GM18502 (cell line): ENCODE data around the gene SMS.
"Not testable (repeated sequence)": the region's sequence is repeated elsewhere in the genome, so short reads cannot be mapped to it uniquely, and the experiment has no call there.

Source experiments
- ATAC-seq: cut with Tn5 transposase; IDR thresholded peaks from one replicate; pipeline ENCODE4 v1.9.1; 2021; ENCODE audit warnings: mild to moderate bottlenecking; ENCODE audit not compliant: unreplicated experiment, poor library complexity

SMS gene

DNA sequence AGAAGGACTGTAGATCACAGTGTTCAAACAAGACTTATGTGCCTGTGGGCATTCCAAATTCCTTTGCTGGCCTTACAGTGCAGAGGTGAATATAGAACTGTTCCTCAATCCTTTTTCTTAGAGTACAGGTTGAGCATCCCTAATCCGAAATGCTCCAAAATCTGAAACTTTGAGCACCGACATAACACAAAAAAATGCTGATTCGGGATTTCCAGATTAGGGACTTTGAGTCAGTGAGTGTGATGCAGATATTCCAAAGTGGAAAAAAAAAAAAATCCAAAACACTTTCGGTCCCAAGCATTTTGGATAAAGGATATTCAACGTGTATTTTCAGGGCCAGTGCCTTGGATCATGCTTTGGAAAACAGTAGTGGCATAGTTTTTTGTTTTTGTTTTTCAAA lies 9.2 kb downstream of the SMS start:
- ATAC-seq, result no peak

DNA sequence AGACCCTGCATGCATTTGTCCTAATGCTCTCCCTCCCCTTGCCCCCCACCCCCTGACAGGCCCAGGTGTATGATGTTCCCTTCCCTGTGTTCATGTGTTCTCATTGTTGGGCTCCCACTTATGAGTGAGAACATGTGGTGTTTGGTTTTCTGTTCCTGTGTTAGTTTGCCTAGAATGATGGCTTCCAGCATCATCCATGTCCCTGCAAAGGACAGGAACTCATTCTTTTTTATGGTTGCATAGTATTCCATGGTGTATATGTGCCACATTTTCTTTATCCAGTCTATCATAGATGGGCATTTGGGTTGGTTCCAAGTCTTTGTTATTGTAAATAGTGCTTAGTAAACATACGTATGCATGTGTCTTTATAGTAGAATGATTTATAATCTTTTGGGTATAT lies 10.0 kb downstream of the SMS start:
- ATAC-seq, result not testable (repeated sequence)

DNA sequence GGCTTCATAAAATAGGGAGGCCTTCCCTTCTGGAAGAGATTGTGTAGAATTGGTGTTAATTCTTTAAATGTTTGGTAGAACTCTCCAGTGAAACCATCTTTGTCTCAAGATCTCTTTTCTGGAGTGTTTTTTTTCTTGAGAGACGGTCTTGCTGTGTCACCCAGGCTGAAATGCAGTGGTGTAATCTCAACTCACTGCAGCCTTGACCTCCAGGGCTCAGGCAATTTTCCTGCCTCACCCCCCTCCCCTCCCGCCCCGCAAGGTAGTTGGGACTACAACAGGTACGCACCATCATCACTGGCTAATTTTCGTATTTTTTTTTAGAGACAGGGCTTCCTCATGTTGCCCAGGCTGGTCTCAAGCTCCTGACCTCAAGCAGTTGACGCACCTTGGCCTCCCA lies 12.1 kb downstream of the SMS start:
- ATAC-seq, result no peak

DNA sequence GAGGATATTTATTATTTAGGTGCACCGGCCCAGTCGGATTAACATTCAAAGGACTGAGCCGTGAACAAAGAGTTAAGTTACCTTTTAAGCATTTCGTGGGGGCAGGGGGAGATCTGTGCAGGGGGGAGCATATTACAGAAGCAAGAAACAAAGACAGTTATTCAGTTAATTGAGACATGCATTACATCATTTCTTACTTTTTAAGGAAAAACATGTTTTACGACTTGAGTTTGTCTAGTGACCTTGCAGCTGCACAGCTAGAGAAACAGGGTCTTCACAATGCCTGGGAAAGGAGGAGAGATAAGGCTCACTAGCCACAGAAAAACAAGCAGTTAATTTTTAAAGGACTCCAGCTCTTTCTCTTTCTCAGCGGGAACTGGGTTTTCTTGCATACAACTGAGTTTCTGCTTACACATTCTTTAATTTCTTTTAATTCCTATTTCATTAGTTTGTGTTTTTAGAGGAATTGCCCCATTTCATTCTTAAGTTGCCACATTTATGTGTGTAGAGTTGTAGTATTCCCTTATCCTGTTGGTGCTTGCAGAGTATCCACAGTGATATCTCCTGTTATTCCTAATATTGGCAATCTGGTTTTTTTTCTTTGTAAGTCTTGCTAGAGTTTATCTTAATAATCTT lies 12.8 kb downstream of the SMS start:
- not testable (repeated sequence) for ATAC-seq

DNA sequence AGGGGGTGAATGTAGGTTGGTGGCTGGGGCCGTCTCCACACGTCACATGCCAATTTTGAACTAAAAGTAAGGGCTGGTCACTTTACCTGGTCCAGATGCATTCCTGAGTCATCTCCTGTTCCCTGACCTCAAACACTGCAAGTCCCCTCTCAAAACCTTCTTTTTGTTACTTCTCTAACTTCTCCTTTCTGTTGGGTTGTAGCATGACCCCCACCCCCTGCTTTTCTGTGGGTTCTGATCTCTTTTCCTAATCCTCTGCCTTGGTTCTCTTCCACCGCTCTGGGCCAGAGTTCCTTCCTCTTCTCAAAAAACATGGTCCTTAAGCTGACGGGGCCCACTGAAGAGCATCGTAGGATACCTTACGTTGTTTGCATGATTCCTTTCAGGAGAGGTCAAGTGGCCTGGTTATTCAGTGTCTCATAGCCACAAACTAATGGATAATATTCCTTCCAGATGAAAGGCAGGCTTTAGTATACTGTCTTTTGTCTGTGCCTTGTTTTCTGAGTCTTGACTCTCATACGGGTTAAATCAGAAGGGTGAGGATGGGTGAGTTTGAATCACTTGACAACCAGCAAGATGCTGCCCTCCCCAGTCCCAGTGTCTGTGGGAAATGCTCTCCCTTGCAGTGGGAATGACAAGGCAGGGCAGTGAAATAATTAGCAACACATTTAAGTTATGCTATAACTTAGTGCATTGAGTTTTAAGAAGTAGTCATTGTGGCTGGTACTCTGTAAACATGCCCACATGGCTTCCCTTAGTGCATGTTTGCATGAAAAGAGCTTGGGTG lies 15.1 kb downstream of the SMS start:
- no peak for ATAC-seq

DNA sequence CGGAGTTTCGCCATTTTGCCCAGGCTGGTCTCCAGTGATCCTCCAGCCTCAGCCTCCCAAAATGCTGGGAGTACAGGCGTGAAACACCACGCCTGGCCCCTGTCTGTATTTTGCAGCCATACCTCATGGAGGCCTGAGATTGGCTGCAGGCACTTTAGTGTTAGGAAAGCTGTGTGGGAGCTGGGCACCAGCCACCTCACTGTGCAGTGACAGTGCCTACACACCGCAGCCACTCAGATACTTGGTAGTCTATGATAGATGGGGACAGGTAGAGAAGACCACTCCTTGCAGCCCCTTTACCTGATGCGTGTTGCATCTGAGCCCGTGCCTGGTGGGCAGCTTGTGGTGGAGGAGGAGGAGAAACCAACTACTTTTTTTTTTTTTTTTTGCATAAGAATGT lies 16.3 kb downstream of the SMS start:
- no peak for ATAC-seq

DNA sequence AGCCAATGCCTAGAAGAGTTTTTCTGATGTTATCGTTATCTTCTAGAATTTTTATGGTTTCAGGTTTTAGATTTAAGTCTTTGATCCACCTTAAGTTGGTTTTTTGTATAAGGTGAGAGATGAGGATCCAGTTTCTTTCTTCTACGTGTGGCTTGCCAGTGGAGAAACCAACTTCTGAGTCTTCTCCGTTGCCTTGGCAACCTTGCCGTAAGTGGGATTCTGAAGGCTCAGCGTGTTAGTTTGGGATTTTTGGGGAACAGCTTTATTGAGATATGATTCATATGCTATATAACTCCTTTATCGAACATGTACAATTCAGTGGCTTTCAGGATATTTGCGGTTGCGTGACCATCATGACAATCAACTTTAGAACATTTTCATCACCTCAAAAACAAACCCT lies 17.7 kb downstream of the SMS start:
- ATAC-seq, result no peak

DNA sequence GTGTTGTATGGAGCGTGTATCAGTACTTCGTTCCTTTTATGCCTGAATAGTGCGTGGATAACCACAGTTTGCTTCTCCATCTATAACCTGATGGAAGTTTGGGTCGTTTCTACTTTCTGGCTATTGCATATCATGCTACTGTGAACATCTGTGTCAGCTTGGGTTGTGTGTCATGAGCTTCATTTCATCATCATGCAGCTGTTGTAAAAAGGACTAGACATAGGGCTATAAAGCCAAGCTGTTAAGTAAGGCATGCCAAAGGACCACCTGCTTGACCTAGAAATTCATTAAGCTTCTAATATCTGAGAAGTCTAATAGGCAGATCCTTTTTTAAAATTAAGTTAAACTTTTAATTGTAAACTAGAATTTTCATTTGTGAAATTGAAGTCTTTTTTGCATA lies 18.4 kb downstream of the SMS start:
- no peak for ATAC-seq

DNA sequence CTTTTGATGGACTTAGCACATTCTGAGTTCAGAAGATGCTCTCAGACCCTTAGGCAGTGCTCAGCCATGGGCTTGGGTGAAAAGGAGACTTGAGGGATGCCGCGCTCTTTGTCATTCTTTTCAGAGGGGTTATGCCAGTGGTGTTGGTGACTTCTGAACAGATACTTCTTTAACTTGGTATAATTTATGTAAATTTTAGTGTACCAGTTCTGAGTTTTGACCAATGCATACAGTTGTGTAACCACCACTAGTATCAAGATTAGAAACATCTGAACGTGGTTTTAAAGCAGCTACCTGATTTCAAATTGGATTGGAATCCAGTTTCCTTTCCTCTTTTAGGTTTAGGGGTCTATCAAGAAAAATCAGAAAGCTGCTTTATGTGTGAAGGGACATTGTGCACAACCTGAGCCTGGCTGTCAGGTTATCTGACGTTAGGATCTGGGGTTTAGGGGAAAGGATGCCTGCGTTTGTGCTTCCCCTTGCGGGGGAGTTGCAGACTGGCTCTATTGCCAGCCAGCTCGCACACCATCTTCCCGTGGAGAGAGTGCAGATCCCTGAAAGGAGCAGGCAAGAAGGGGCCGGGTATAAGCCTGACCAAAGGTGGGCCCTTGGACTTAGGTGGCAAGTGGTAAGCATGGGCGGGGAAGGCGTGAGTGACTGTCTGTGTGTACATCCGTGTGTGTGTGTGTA lies 19.0 kb downstream of the SMS start:
- ATAC-seq, result peak; percentile 47

DNA sequence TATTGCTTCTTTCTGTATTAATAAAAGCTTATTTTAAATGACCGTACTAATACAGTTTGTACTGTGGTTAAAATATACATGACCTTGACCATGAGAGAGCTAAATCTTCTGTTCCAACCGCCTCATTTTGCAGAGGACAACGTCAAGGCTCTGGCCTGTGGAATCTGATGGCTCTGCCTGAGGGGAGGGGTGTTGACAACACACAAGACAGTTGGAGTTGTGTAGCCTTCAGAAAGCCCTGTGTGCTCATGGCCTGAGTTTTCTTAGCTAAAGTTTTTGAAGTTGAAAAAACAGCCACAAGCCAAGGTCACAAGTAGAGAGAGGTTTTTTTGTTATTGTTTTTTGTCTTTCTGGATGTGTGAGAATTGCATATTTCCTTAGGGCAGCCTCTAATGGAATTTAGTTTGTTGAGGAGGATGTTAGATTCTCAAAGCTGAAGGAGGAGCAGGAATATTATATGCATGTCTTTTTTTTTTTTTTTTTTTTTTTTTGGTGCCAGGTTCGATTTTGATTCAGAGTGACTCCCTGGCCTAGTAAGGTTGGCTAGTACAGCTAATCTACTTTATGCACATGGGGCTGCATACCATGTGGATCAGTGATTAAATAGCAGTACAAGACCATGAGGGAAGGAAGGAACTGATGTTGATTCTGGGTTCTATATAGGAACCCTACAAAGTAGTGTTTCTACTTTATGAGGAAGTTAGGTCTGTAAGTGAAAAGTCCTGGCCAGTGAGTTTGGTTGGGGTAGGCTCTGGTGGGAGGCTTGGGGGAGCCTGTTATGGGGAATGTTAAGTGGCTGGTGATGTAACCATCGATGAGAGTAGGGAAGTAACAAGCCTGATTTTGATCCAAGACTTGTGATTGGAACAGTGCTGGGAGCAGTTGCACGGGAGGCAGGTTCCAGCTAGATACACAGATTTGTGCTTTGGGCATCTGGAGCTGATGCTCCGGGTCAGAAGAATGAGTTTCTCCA lies 20.3 kb downstream of the SMS start:
- no peak for ATAC-seq

DNA sequence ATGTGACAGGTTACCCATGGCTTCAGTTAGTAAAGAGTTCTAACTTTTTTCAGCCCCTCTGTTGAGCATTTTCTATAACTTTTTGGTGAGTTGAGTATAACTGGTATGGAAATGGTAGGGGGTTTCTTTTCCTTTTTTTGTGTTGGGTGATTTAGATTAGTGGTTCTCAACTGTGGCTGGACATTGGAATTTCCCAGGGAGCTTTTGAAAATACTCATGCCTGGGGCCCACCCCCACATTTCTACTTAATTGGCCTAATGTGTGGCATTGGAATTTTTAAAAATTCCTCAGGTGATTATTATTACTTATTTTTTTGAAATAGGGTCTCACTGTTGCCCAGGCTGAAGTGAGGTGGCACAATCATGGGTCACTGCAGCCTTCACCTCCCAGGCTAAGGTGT lies 21.9 kb downstream of the SMS start:
- no peak for ATAC-seq

DNA sequence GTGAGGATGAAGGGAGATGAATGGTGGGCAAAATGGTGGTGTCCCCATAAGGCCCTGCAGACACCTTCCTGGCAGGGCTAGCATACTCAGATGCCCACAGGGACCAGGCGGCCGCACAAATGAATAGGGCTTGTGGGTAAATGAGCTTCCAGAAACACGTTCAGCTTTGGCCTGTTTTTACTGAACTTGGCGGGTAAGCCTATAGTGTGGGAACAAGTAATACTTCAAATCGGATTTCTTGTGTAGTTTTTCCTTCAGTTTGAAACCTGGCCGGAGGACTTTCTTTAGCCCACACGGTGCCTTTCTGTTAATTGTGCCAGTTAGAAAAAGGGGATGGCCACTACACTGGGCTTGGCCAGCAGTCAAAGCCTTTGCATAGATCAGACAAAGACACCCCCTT lies 22.8 kb downstream of the SMS start:
- ATAC-seq, result no peak

DNA sequence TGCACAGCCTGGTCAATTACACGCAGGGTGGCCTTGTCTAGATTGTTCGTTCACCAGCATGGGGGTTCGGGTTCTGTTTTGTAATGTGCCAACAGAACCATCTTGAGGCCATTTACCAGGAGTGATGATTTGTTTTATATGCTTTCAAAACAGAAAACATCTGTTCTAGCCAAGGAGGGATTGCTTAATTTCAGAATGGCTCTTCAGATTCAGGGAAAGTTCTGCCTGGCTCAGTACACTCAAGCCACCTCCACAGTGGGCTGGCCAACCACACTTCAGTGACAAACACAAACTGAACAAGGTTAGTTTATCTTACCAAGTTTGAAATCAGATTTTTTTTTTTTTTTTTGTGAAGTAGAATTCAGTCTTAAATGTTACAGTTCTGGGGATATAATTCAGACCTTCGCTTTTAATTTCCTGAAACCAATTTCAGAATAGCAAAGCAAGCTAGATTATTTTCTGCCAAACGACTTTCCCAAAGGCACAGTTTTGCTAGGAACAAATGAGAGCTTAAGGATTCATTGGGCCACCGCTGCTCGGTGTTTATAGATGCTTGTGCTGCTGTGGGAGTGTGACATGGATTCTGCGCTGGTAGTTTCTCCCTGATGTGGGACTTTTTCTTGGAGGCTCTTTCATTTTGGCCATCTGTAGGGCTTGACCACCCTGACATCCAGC lies 23.4 kb downstream of the SMS start:
- no peak for ATAC-seq

DNA sequence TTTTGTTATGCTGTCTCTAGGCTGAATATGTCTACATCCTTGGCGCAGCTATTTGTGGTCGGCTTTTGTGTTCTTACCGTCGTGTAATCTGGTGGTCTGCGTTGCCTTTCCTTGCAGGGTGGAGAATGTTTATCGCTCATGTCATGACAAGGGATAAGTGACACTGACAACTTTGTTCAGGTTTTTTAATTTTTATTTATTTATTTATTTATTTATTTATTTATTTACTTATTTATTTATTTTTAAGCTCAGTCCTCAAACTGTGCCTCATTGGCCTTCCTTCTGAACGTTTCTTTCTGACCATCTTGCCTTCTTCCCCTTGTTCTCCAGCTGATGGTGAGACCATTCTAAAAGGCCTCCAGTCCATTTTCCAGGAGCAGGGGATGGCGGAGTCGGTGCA lies 26.4 kb downstream of the SMS start:
- no peak for ATAC-seq

DNA sequence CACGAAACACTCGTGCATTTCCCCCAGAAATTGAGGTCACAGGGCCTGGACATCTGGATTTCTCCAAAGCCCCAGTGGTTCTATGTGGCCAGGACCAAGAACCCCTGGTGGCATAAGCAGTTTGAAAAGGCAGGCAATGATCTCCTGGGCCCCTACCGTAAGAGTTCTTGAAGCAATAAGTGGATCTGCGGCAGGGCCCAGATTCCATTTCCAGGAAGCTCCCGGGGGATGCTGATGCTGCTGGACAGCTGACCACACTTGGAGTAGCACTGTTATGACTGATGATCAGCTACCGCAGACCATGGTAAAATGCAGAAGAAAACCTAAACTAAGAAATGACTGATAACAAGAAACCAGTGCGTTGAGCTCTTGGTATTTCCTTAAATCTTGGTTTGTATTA lies 27.8 kb downstream of the SMS start:
- ATAC-seq, result no peak

DNA sequence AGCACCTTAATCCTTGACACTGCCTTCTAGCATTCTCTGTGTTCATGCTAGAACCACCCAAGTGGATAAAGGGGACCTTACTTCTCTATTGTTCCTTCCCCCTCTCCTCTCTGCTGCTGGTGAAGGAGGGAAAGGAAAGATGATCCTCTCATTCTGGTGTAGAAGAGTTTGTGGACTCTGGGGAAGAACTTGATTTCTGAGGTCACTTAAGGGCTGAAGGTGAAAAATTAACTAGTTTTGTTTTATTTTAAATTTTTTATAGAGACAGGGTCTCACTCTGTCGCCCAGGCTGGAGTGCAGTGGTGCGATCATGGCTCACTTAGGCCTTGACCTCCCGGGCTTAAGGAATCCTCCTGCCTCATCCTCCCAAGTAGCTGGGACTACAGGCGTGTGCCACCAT lies 29.8 kb downstream of the SMS start:
- no peak for ATAC-seq

DNA sequence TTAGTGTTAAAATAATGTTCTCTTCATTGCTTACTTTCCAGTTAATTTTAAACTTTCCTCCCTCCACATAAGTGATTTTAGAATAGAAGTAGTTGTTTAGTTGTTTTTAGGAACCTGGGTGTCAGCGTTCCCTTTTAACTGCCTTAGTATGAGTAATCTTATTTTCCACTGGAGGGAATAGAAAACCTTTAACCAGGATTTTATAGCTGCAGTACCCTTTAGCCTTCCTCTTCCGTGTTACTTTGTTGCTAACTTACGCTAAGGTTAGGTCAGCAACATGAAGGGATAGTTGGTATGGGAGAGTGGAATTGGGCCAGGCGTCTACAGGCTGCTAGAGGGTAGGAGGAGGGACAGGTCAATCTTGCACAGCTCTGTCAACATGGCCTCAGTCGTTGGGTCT lies 31.5 kb downstream of the SMS start:
- ATAC-seq, result no peak

DNA sequence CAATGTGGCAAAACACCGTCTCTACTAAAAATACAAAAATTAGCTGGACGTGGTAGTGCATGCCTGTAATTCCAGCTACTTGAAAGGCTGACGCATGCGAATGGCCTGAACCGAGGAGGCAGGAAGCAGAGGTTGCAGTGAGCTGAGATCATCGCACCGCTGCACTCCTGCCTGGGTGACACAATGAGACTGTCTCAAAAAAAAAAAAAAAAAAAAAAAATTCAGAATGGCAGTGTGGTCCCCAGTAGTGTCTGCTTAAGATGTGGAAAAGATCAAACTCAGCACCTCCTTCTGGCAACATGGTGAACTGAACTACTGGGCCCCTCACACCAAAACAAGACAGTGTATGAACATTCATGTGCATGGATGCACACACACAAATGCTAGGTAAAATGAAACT lies 32.2 kb downstream of the SMS start:
- ATAC-seq, result peak; percentile 53

DNA sequence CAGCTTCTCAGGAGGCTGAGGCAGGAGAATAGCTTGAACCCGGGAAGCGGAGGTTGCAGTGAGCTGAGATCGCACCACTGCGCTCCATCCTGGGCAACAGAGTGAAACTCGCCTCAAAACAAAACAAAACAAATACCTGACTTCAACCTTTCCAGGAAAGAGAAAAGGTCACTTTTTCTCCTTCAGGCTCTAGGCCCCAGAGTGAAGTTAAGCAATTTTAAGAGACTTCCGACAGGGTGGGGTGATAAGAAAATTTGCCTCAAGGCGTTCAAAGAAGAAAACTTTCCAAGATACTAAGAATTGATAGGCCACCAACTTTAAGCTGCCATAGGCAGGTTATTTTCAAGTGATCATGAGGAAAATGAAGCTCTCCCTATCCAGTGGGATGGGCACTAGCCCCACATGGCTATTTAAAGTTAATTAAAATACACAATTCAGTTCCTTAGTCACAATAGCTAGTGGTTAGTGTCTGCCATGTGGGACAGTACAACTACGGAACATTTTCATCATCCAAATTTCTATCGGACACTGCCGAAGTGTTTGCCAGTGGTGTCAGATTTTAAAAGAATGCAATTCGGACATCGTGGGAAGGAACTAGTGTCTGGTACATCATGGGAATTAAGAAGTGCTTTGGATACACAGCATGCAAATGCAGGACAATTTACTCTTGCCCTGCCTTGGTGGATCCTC lies 33.0 kb downstream of the SMS start:
- ATAC-seq, result no peak
